WTC11 (cell line): ENCODE results near the gene ZNF804B.

Experiments used
- AFF4 ChIP-seq: sonication (generic); formaldehyde crosslinking; IDR thresholded peaks from 2 replicates; pipeline ENCODE4 v1.8.1; 2023; ENCODE audit warnings: mild to moderate bottlenecking, missing genetic modification reagents, borderline replicate concordance
- CREB1 ChIP-seq: sonication (generic); formaldehyde crosslinking; IDR thresholded peaks from 2 replicates; pipeline ENCODE4 v1.8.0; 2023; ENCODE audit warnings: mild to moderate bottlenecking, missing genetic modification reagents
- CTCF ChIP-seq: fragments of 200-600 bp; IDR thresholded peaks from 2 replicates; pipeline ENCODE4 v1.8.0; 2022; ENCODE audit warnings: antibody characterized with exemption
- ETV6 ChIP-seq: sonication (generic); formaldehyde crosslinking; IDR thresholded peaks from 2 replicates; pipeline ENCODE4 v1.8.1; 2022; ENCODE audit warnings: mild to moderate bottlenecking, missing genetic modification reagents
- JUN ChIP-seq: sonication (generic); formaldehyde crosslinking; IDR thresholded peaks from 2 replicates; pipeline ENCODE4 v1.8.0; 2023; ENCODE audit warnings: mild to moderate bottlenecking, missing genetic modification reagents
- PREB ChIP-seq: sonication (generic); formaldehyde crosslinking; IDR thresholded peaks from 2 replicates; pipeline ENCODE4 v1.8.1; 2022; ENCODE audit warnings: mild to moderate bottlenecking, missing genetic modification reagents, moderate library complexity, borderline replicate concordance
- USF2 ChIP-seq: sonication (generic); formaldehyde crosslinking; IDR thresholded peaks from 2 replicates; pipeline ENCODE4 v1.8.1; 2023; ENCODE audit warnings: mild to moderate bottlenecking, missing genetic modification reagents, moderate library complexity
- ZBTB21 ChIP-seq: sonication (generic); formaldehyde crosslinking; IDR thresholded peaks from 2 replicates; pipeline ENCODE4 v1.8.1; 2023; ENCODE audit warnings: mild to moderate bottlenecking, missing genetic modification reagents, borderline replicate concordance
- TF ChIP-seq, protein P1 (sequence below): sonication (generic); formaldehyde crosslinking; IDR thresholded peaks from 2 replicates; pipeline ENCODE4 v1.8.0; 2022; ENCODE audit warnings: mild to moderate bottlenecking, missing genetic modification reagents

DNA sequence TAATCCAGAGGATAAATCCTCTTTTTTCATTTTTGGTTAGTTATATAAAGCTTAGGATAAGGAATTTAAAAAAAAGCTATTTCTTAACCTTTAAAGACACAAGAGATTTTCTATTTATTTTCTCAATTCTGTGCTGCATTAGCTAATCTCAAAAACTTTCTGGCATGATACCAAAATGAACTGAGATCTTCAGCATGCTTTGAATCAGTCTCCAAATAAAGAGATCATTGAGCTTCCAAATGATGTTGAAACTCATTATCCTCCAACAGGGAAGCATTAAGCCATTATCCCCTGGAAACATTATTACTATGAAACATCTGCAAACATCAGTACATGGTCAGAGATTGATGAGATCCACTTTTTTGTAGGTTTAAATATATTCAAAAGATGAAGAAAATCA, 386.3 kb downstream of the ZNF804B start:
- TF ChIP-seq ZBTB21 (CRISPR knock-in tag) (no peak), PREB (no peak), CTCF (no peak), JUN (CRISPR knock-in tag) (no peak), ETV6 (no peak), AFF4 (CRISPR knock-in tag) (no peak), USF2 (no peak), CREB1 (CRISPR knock-in tag) (no peak)
- TF ChIP-seq, protein P1, sequence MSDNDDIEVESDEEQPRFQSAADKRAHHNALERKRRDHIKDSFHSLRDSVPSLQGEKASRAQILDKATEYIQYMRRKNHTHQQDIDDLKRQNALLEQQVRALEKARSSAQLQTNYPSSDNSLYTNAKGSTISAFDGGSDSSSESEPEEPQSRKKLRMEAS (CRISPR knock-in tag): no peak
